Muscle layer of colon (tissue), 2 donors: ENCODE results near the gene BTN2A1.
"Not testable (repeated sequence)": the region's sequence is repeated elsewhere in the genome, so short reads cannot be mapped to it uniquely, and the experiment has no call there.

Source experiments
- H3K27ac ChIP-seq: one replicate; pipeline ENCODE4 v1.7.0; 2013; ENCODE audit warnings: low read depth, mild to moderate bottlenecking, low read length, moderate library complexity
- H3K27me3 ChIP-seq, 2 donors: one replicate each; pipeline ENCODE4 v1.7.0; 2013; ENCODE audit warnings: low read length in 2 of 2, mild to moderate bottlenecking in 2 of 2; ENCODE audit not compliant: insufficient read depth in 2 of 2, control insufficient read depth in 1 of 2
- H3K36me3 ChIP-seq: one replicate; pipeline ENCODE4 v1.7.0; 2013; ENCODE audit warnings: mild to moderate bottlenecking, low read length; ENCODE audit not compliant: insufficient read depth
- H3K4me1 ChIP-seq: one replicate; pipeline ENCODE4 v1.7.0; 2013; ENCODE audit warnings: mild to moderate bottlenecking, low read length; ENCODE audit not compliant: insufficient read depth
- H3K4me3 ChIP-seq, 2 donors: one replicate each; pipeline ENCODE4 v1.7.0; 2013; ENCODE audit warnings: low read length in 2 of 2, low read depth in 1 of 2, mild to moderate bottlenecking in 1 of 2, moderate library complexity in 1 of 2
- H3K9ac ChIP-seq: one replicate; pipeline ENCODE4 v1.7.0; 2013; ENCODE audit warnings: low read length
- H3K9me3 ChIP-seq: one replicate; pipeline ENCODE4 v1.7.0; 2013; ENCODE audit warnings: mild to moderate bottlenecking, low read length
- donor health status: abdominal sarcoma.
- donor health status: Adenocarcinoma of cecum.

The BTN2A1 gene

DNA sequence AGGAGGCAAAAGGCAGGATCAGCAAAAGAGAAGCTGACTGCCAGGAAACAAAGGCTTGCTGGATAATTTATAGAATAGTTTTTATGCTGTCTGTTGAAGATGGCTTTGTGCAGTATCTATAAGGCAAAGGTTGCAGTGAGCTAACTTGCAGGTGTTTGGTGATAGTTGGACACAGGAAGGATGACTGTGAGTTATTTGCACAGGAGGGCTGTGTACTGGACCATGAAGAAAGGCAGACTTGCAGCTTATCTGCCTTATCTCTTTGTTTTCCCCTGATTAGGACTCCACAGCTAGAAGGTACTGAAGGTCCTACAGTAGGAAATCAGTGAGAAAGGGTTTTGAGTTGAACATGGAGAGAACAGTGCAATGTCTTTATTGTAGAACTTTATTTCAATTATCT lies 44.4 kb downstream of the BTN2A1 start:
- H3K4me1 ChIP-seq, result peaks cover 11% of the 10 kb centered on the region
- H3K9ac ChIP-seq, result no peak overlapping the region
- H3K27ac ChIP-seq, result no peak overlapping the region
- H3K27me3 ChIP-seq, result peaks cover 17 to 24% of the 10 kb centered on the region in 2 donors
- no peaks in the 10 kb centered on the region for H3K36me3 ChIP-seq
- no peak overlapping the region for H3K4me3 ChIP-seq
- H3K9me3 ChIP-seq, result no peaks in the 10 kb centered on the region

DNA sequence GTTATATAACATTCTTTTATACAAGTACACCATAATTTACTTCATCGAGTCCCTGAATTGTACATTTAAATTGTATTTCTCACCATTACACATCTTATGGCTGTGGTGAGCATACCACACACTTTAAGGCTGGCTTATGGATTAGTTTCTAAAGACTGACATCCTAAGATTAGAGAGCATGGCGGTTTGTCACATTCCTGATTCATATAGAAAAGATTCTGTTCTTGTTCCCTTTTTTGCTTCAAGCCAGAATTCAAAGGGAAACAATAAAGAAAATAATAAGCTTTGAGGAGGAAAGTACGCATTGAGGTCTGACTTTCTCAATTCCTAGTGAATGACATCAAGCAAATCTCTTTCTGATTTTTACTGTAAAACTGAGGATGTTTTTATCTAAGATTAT lies 44.9 kb downstream of the BTN2A1 start:
- H3K4me3 ChIP-seq, result no peak overlapping the region
- H3K27me3 ChIP-seq, result peaks cover 17 to 24% of the 10 kb centered on the region in 2 donors
- H3K9ac ChIP-seq, result no peak overlapping the region
- no peak overlapping the region for H3K27ac ChIP-seq
- no peaks in the 10 kb centered on the region for H3K36me3 ChIP-seq
- H3K4me1 ChIP-seq, result peaks cover 11% of the 10 kb centered on the region
- no peaks in the 10 kb centered on the region for H3K9me3 ChIP-seq

DNA sequence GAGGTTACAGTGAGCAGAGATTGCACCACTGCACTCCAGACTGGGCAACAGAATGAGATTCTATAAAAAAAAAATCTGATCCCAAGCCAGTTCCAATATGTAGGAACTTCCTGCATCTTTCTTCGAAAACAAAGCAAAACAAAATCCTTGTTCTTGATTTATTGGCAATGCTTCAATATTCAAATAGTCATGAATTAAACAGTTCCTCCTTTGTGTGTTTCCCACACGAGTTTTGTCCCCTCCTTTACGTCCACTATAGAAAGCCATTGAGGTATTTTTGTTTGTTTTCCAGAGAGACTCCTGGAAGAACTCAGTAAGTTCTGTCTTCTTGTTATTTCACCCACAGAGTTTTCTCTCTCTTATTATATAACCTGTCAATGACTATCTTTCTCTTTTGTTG lies 49.9 kb downstream of the BTN2A1 start:
- Histone ChIP-seq H3K27ac (no peak overlapping the region), H3K9ac (no peak overlapping the region), H3K27me3 (peaks cover under 1 to 6% of the 10 kb centered on the region in 2 donors), H3K9me3 (no peaks in the 10 kb centered on the region), H3K36me3 (no peaks in the 10 kb centered on the region), H3K4me3 (no peak overlapping the region), H3K4me1 (no peaks in the 10 kb centered on the region)

DNA sequence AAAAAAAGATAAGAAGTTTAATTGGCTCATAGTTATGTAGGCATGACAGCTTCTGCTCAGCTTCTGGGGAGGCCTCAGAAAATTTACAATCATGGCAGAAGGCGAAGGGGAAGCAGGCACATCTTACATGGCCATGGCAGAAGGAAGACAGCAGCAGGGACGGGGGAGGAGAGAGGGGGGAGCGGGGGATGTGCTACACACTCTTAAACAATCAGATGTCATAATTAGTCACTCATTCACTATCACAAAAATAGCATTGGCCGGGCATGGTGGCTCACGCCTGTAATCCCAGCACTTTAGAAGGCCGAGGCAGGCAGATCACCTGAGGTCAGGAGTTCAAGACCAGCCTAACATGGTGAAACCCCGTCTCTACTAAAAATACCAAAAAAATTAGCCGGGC lies 53.3 kb downstream of the BTN2A1 start:
- H3K4me3 ChIP-seq, H3K36me3 ChIP-seq, H3K27me3 ChIP-seq, H3K27ac ChIP-seq, H3K9me3 ChIP-seq, H3K9ac ChIP-seq, H3K4me1 ChIP-seq: not testable (repeated sequence)

DNA sequence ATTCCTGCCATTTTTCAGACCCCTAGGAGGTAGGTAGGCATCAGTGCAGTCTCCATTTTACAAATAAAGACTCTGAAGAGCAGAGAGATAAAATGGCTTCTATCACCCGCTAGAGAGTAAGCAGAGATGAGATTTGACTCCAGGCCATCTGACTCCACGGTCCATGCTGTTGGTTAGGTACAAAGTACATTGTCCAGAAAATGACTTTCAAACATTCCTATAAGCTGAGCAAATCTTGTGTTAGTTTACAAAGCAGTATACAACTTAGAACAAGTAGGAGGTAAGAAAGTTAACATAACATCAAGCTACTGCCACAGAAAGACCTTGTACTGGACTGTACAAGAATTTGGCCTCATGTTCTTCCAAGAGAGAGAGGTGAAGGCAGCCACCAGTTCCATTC lies 57.2 kb downstream of the BTN2A1 start:
- H3K9ac ChIP-seq, result no peak overlapping the region
- H3K4me1 ChIP-seq, result no peaks in the 10 kb centered on the region
- H3K27me3 ChIP-seq, result no peaks in the 10 kb centered on the region
- H3K27ac ChIP-seq, result no peak overlapping the region
- H3K4me3 ChIP-seq, result no peak overlapping the region
- H3K9me3 ChIP-seq, result no peaks in the 10 kb centered on the region
- no peaks in the 10 kb centered on the region for H3K36me3 ChIP-seq

DNA sequence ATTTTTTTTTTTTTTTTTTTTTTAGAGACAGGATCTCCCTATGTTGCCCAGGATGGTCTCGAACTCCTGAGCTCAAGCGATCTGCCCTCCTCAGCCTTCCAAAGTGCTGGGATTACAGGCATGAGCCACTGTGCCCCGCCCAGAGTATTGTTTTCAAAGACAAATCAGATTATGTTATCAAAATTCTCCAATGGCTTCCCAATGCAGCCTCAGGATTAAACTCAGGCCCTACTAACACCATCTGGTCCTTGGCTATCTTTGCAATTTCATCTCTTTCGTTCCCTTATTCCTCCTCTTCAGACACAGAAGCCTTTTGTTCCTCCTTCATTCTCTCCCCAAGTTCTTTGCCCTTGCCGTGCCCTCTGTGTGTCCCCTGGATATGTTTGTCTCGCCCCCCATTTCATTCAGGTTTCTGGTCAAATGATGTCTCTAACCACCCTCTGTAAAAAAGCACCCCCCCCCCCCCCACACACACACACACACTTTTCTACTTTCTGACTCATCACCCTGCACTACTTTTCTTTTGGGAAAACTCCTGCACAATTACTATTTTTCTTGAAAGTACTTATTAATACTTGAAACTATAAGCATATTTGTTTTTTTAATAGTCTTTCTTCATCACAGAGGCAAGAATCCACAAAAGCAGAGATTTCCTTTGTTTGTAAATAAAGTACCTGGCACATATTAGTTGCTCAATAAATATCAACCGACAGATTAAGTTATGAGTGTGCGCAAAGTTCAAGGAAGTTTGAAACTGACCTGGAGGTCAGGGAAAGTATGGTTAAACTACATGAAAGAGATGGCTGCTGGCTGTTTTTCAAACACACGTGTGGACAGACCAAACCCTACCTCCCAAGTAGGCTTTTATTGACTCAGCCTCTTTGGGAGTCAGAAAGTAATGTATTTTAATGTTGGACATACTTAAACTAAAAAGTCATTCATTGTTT lies 59.0 kb downstream of the BTN2A1 start:
- Histone ChIP-seq H3K27me3 (no peaks in the 10 kb centered on the region), H3K4me3 (no peak overlapping the region), H3K4me1 (peaks cover 5% of the 10 kb centered on the region), H3K36me3 (no peaks in the 10 kb centered on the region), H3K27ac (no peak overlapping the region), H3K9ac (no peak overlapping the region), H3K9me3 (no peaks in the 10 kb centered on the region)
